Muscle layer of colon (tissue), 2 donors: ENCODE measurements around the gene FGF1.

Experiments used
- H3K27ac ChIP-seq: one replicate; pipeline ENCODE4 v1.7.0; 2013; ENCODE audit warnings: low read depth, mild to moderate bottlenecking, low read length, moderate library complexity
- H3K27me3 ChIP-seq, 2 donors: one replicate each; pipeline ENCODE4 v1.7.0; 2013; ENCODE audit warnings: low read length in 2 of 2, mild to moderate bottlenecking in 2 of 2; ENCODE audit not compliant: insufficient read depth in 2 of 2, control insufficient read depth in 1 of 2
- H3K36me3 ChIP-seq: one replicate; pipeline ENCODE4 v1.7.0; 2013; ENCODE audit warnings: mild to moderate bottlenecking, low read length; ENCODE audit not compliant: insufficient read depth
- H3K4me1 ChIP-seq: one replicate; pipeline ENCODE4 v1.7.0; 2013; ENCODE audit warnings: mild to moderate bottlenecking, low read length; ENCODE audit not compliant: insufficient read depth
- H3K4me3 ChIP-seq, 2 donors: one replicate each; pipeline ENCODE4 v1.7.0; 2013; ENCODE audit warnings: low read length in 2 of 2, low read depth in 1 of 2, mild to moderate bottlenecking in 1 of 2, moderate library complexity in 1 of 2
- H3K9ac ChIP-seq: one replicate; pipeline ENCODE4 v1.7.0; 2013; ENCODE audit warnings: low read length
- H3K9me3 ChIP-seq: one replicate; pipeline ENCODE4 v1.7.0; 2013; ENCODE audit warnings: mild to moderate bottlenecking, low read length
- donor health status: abdominal sarcoma.
- donor health status: Adenocarcinoma of cecum.

FGF1 gene

GRCh38 chr5:142680605-142681259, 5.2 kb downstream of the FGF1 start:
- Histone ChIP-seq H3K4me3 (no peak overlapping the region), H3K4me1 (peaks cover 18% of the 10 kb centered on the region), H3K9me3 (no peaks in the 10 kb centered on the region), H3K9ac (no peak overlapping the region), H3K27ac (no peak overlapping the region), H3K36me3 (no peaks in the 10 kb centered on the region), H3K27me3 (no peaks in the 10 kb centered on the region)

GRCh38 chr5:142679744-142680143, 6.1 kb downstream of the FGF1 start:
- Histone ChIP-seq H3K27ac (no peak overlapping the region), H3K9ac (no peak overlapping the region), H3K27me3 (no peaks in the 10 kb centered on the region), H3K4me3 (no peak overlapping the region), H3K9me3 (no peaks in the 10 kb centered on the region), H3K36me3 (no peaks in the 10 kb centered on the region), H3K4me1 (peaks cover 13% of the 10 kb centered on the region)

- Histone ChIP-seq H3K9ac (no peak overlapping the region), H3K4me1 (peaks cover 6% of the 10 kb centered on the region), H3K4me3 (no peak overlapping the region)
Measured at GRCh38 chr5:142678529-142678928, 7.4 kb downstream of the FGF1 start.

GRCh38 chr5:142677198-142677597, 8.7 kb downstream of the FGF1 start:
- Histone ChIP-seq H3K9ac (no peak overlapping the region), H3K27me3 (no peaks in the 10 kb centered on the region), H3K27ac (no peak overlapping the region), H3K4me1 (peaks cover 6% of the 10 kb centered on the region), H3K4me3 (no peak overlapping the region), H3K9me3 (no peaks in the 10 kb centered on the region), H3K36me3 (no peaks in the 10 kb centered on the region)

More at GRCh38 chr5:142678529-142678928, 7.4 kb downstream of the FGF1 start:
- no peaks in the 10 kb centered on the region for H3K27me3 ChIP-seq
- H3K36me3 ChIP-seq, result no peaks in the 10 kb centered on the region
- H3K27ac ChIP-seq, result no peak overlapping the region
- H3K9me3 ChIP-seq, result no peaks in the 10 kb centered on the region

- H3K4me1 ChIP-seq, result peaks cover 12% of the 10 kb centered on the region
- H3K9me3 ChIP-seq, result no peaks in the 10 kb centered on the region
- no peak overlapping the region for H3K9ac ChIP-seq
Measured at GRCh38 chr5:142676318-142676717, 9.6 kb downstream of the FGF1 start.

GRCh38 chr5:142674531-142675469, 11.1 kb downstream of the FGF1 start:
- no peaks in the 10 kb centered on the region for H3K27me3 ChIP-seq
- no peak overlapping the region for H3K4me3 ChIP-seq
- H3K36me3 ChIP-seq, result no peaks in the 10 kb centered on the region
- H3K9ac ChIP-seq, result no peak overlapping the region
- H3K9me3 ChIP-seq, result no peaks in the 10 kb centered on the region
- no peak overlapping the region for H3K27ac ChIP-seq
- peaks cover 27% of the 10 kb centered on the region for H3K4me1 ChIP-seq

More at GRCh38 chr5:142676318-142676717, 9.6 kb downstream of the FGF1 start:
- Histone ChIP-seq H3K27me3 (no peaks in the 10 kb centered on the region), H3K4me3 (no peak overlapping the region), H3K27ac (no peak overlapping the region), H3K36me3 (no peaks in the 10 kb centered on the region)

- H3K9me3 ChIP-seq, result no peaks in the 10 kb centered on the region
- H3K36me3 ChIP-seq, result no peaks in the 10 kb centered on the region
- peak overlapping the region; percentile 7 for H3K27ac ChIP-seq
- no peak overlapping the region for H3K9ac ChIP-seq
- H3K4me3 ChIP-seq, result no peak overlapping the region
- H3K4me1 ChIP-seq, result peaks cover 36% of the 10 kb centered on the region
- no peaks in the 10 kb centered on the region for H3K27me3 ChIP-seq
Measured at GRCh38 chr5:142671801-142672200, 14.1 kb downstream of the FGF1 start.

GRCh38 chr5:142671266-142671665, 14.6 kb downstream of the FGF1 start:
- Histone ChIP-seq H3K27me3 (no peaks in the 10 kb centered on the region), H3K9ac (no peak overlapping the region), H3K27ac (peak overlapping the region; percentile 27), H3K36me3 (no peaks in the 10 kb centered on the region), H3K9me3 (no peaks in the 10 kb centered on the region), H3K4me3 (no peak overlapping the region), H3K4me1 (peaks cover 36% of the 10 kb centered on the region)

- no peak overlapping the region for H3K9ac ChIP-seq
- no peaks in the 10 kb centered on the region for H3K27me3 ChIP-seq
- no peak overlapping the region for H3K4me3 ChIP-seq
- peak overlapping the region; percentile 27 for H3K27ac ChIP-seq
- H3K36me3 ChIP-seq, result no peaks in the 10 kb centered on the region
- peaks cover 36% of the 10 kb centered on the region for H3K4me1 ChIP-seq
- H3K9me3 ChIP-seq, result no peaks in the 10 kb centered on the region
Measured at GRCh38 chr5:142670804-142671203, 15.1 kb downstream of the FGF1 start.

GRCh38 chr5:142669477-142669876, 16.4 kb downstream of the FGF1 start:
- H3K9ac ChIP-seq, result no peak overlapping the region
- no peaks in the 10 kb centered on the region for H3K36me3 ChIP-seq
- no peaks in the 10 kb centered on the region for H3K9me3 ChIP-seq
- no peak overlapping the region for H3K27ac ChIP-seq
- peaks cover 30% of the 10 kb centered on the region for H3K4me1 ChIP-seq
- peak overlapping the region in 1 of 2 donors; percentile 16 for H3K4me3 ChIP-seq
- no peaks in the 10 kb centered on the region for H3K27me3 ChIP-seq

- no peak overlapping the region for H3K27ac ChIP-seq
- no peaks in the 10 kb centered on the region for H3K36me3 ChIP-seq
- H3K9ac ChIP-seq, result no peak overlapping the region
- H3K27me3 ChIP-seq, result no peaks in the 10 kb centered on the region
- no peak overlapping the region for H3K4me3 ChIP-seq
- peaks cover 30% of the 10 kb centered on the region for H3K4me1 ChIP-seq
- no peaks in the 10 kb centered on the region for H3K9me3 ChIP-seq
Measured at GRCh38 chr5:142668336-142668735, 17.6 kb downstream of the FGF1 start.
